Liver (tissue), 9 donors: ENCODE measurements around the gene CFAP65. TPM values are rescaled to one million over a fixed set of nuclear protein-coding genes. Genes with fewer than 3 reads are reported as not detected.

Experiments used
- DNase-seq: peaks from one replicate; pipeline ENCODE4 v3.0.0-alpha.2; 2017; ENCODE audit warnings: low spot score
- H3K27ac ChIP-seq, 2 donors: one replicate each; pipeline ENCODE4 v1.7.0; 2013; ENCODE audit warnings: inconsistent platforms in 2 of 2, low read length in 2 of 2, control low read depth in 1 of 2, low read depth in 1 of 2, mild to moderate bottlenecking in 1 of 2
- H3K27me3 ChIP-seq, 4 donors: one replicate each; pipeline versions ENCODE4 v1.6.1 to v1.7.0; 2013; ENCODE audit warnings: low read length in 3 of 4, inconsistent platforms in 1 of 4, mild to moderate bottlenecking in 1 of 4, moderate library complexity in 1 of 4; ENCODE audit not compliant: control insufficient read depth in 4 of 4, insufficient read depth in 4 of 4
- H3K36me3 ChIP-seq, 4 donors: one replicate each; pipeline versions ENCODE4 v1.6.1 to v1.7.0; 2013; ENCODE audit warnings: low read length in 3 of 4, mild to moderate bottlenecking in 3 of 4, low read depth in 1 of 4, moderate library complexity in 1 of 4; ENCODE audit not compliant: control insufficient read depth in 4 of 4, insufficient read depth in 3 of 4
- H3K4me1 ChIP-seq, 4 donors: one replicate each; pipeline versions ENCODE4 v1.6.1 to v1.7.0; 2013; ENCODE audit warnings: low read length in 3 of 4, mild to moderate bottlenecking in 3 of 4, moderate library complexity in 1 of 4; ENCODE audit not compliant: control insufficient read depth in 4 of 4, insufficient read depth in 4 of 4
- H3K4me3 ChIP-seq, 3 donors: one replicate each; pipeline versions ENCODE4 v1.6.1 to v1.7.0; 2013; ENCODE audit warnings: low read length in 3 of 3, control low read depth in 1 of 3, low read depth in 1 of 3, mild to moderate bottlenecking in 1 of 3
- H3K9ac ChIP-seq, 2 donors: one replicate each; pipeline ENCODE4 v1.7.0; 2013; ENCODE audit warnings: low read length in 2 of 2, mild to moderate bottlenecking in 2 of 2, moderate library complexity in 2 of 2, control low read depth in 1 of 2, low read depth in 1 of 2
- H3K9me3 ChIP-seq, 4 donors: one replicate each; pipeline versions ENCODE4 v1.6.1 to v1.7.0; 2013; ENCODE audit warnings: low read length in 3 of 4; ENCODE audit not compliant: control insufficient read depth in 4 of 4
- EGR1 ChIP-seq, 2 donors: IDR thresholded peaks; 2 replicates each; pipeline ENCODE4 v1.6.1; 2016 to 2018; ENCODE audit warnings: antibody characterized with exemption in 2 of 2, low read depth in 2 of 2
- FOXA1 ChIP-seq: IDR thresholded peaks from 2 replicates; pipeline ENCODE4 v1.6.1; 2016; ENCODE audit warnings: antibody characterized with exemption
- FOXA2 ChIP-seq: IDR thresholded peaks from 2 replicates; pipeline ENCODE4 v1.6.1; 2016; ENCODE audit warnings: antibody characterized with exemption
- GABPA ChIP-seq, 2 donors: IDR thresholded peaks in 1 of 2; conservative IDR thresholded peaks in 1 of 2; 2 replicates each; pipeline ENCODE4 v1.6.1; 2016; ENCODE audit warnings: antibody characterized with exemption in 2 of 2, mild to moderate bottlenecking in 1 of 2, moderate library complexity in 1 of 2
- HNF4A ChIP-seq, 2 donors: conservative IDR thresholded peaks; 2 replicates each; pipeline ENCODE4 v1.6.1; 2016; ENCODE audit warnings: antibody characterized with exemption in 2 of 2, mild to moderate bottlenecking in 2 of 2
- HNF4G ChIP-seq: IDR thresholded peaks from 2 replicates; pipeline ENCODE4 v1.6.1; 2016; ENCODE audit warnings: antibody characterized with exemption
- JUND ChIP-seq, 2 donors: IDR thresholded peaks; 2 replicates each; pipeline ENCODE4 v1.6.1; 2016; ENCODE audit warnings: antibody characterized with exemption in 2 of 2
- NR2F2 ChIP-seq: IDR thresholded peaks from 2 replicates; pipeline ENCODE4 v1.6.1; 2016; ENCODE audit warnings: antibody characterized with exemption
- RAD21 ChIP-seq, 2 donors: IDR thresholded peaks; 2 replicates each; pipeline ENCODE4 v1.6.1; 2016; ENCODE audit warnings: antibody characterized with exemption in 2 of 2, mild to moderate bottlenecking in 2 of 2
- RXRA ChIP-seq, 2 donors: IDR thresholded peaks; 2 replicates each; pipeline ENCODE4 v1.6.1; 2017 to 2018; ENCODE audit warnings: antibody characterized with exemption in 2 of 2, mild to moderate bottlenecking in 1 of 2
- SP1 ChIP-seq: IDR thresholded peaks from 2 replicates; pipeline ENCODE4 v1.6.1; 2018; ENCODE audit warnings: antibody characterized with exemption, mild to moderate bottlenecking
- YY1 ChIP-seq: IDR thresholded peaks from 2 replicates; pipeline ENCODE4 v1.6.1; 2016; ENCODE audit warnings: antibody characterized with exemption, mild to moderate bottlenecking
- WGBS: extraction: QIAGEN DNeasy Blood & Tissue Kit; methylation state at CpG from one replicate; pipeline ENCODE4 v1.1.7; 2013; 5-methylcytosine and 5-hydroxymethylcytosine counted together
- polyA plus RNA-seq, 2 donors: library from polyadenylated mRNA; stranded (reverse) in 1 of 2; unstranded in 1 of 2; fragments of 200-250 nt in 1 of 2; fragments of >200 nt in 1 of 2; fragmentation: Nextera tagmentation in 1 of 2; extraction: Ambion mirVana in 1 of 2; gene quantifications; one replicate each; pipeline versions ENCODE4 v1.2.1 to v1.2.3, GENCODE V29; 2013 to 2015
- total RNA-seq, 2 donors: library from RNA; depleted of rRNA; stranded (reverse); fragments of >200 nt; gene quantifications; one replicate each; pipeline ENCODE4 v1.2.3, GENCODE V29; 2014
- TF ChIP-seq, protein P1 (sequence below): fragments of 150-350 bp; IDR thresholded peaks from 2 replicates; pipeline ENCODE4 v1.5.1; 2017; ENCODE audit warnings: improper control_type of control experiment, low read depth, low read length; ENCODE audit not compliant: missing input control
- TF ChIP-seq, protein P2 (sequence below): IDR thresholded peaks from 2 replicates; pipeline ENCODE4 v1.6.1; 2016; ENCODE audit warnings: antibody characterized with exemption, mild to moderate bottlenecking
- TF ChIP-seq, protein P3 (sequence below): IDR thresholded peaks from 2 replicates; pipeline ENCODE4 v1.6.1; 2016; ENCODE audit warnings: antibody characterized with exemption
- TF ChIP-seq, protein P4 (sequence below): IDR thresholded peaks from 2 replicates; pipeline ENCODE4 v1.6.1; 2016; ENCODE audit warnings: antibody characterized with exemption
- donor health status: healthy.
- donor health status: healthy.
- donor health status: healthy.
- donor health status: healthy.
- donor health status: healthy.

The CFAP65 gene
- total and polyA plus RNA-seq, 4 donors = not detected

DNA sequence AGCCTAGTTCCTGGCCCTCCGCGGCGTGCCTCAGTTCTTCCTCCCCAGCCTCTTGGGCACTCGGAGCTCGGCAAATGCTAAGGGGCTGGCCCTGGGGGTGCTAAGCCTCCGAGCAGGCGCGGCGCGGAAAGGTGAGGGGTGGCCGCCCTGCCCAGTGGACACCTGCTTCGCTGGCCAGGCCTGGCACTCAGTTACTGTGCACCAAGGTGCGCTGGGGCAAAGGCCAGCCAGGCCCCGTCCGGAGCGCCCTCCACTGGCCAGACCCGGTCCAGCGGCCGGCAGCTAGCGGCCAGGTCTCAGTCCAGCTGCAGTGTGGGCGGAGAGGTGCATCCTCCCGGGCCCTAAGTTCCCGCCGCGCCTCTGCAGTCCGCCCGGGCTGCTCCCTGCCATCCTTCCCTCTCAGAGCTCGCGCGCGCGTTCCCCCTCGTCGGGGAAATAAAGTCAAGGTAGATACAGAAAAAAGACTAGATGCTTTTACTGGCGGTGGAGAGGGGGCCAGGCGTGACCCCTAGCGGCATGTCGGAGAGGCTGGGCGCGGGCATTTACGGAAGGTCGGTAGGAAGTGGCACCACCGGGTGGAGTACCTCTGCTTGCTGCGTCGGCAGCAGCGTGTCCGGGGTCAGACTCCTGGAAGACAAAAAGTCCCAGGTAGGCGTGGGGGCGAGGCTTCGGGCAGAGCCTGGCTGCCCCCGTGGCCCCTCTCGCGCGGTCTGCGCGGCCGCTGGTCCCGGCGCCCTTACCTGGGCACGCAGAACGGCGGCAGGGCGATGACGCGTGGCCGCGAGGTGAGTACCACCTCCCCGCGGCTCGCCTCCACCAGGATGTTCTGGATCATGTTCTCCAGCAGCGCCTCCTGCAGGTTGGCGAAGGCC is 38.7 kb downstream of the CFAP65 start:
- peak; percentile 67 for DNase-seq
- WGBS = 2% methylated on average over 72 of the region's 72 CpGs
- Histone ChIP-seq H3K27ac (peak overlapping the region; percentile 89 to 98), H3K9me3 (no peaks in the 10 kb centered on the region), H3K4me3 (peak overlapping the region; percentile 7 to 47 (median 19)), H3K36me3 (no peaks in the 10 kb centered on the region), H3K27me3 (no peaks in the 10 kb centered on the region), H3K9ac (peak overlapping the region in 1 of 2 donors; percentile 64), H3K4me1 (peaks cover 4 to 33% (median 17%) of the 10 kb centered on the region in 4 donors)
- TF ChIP-seq, protein P1, sequence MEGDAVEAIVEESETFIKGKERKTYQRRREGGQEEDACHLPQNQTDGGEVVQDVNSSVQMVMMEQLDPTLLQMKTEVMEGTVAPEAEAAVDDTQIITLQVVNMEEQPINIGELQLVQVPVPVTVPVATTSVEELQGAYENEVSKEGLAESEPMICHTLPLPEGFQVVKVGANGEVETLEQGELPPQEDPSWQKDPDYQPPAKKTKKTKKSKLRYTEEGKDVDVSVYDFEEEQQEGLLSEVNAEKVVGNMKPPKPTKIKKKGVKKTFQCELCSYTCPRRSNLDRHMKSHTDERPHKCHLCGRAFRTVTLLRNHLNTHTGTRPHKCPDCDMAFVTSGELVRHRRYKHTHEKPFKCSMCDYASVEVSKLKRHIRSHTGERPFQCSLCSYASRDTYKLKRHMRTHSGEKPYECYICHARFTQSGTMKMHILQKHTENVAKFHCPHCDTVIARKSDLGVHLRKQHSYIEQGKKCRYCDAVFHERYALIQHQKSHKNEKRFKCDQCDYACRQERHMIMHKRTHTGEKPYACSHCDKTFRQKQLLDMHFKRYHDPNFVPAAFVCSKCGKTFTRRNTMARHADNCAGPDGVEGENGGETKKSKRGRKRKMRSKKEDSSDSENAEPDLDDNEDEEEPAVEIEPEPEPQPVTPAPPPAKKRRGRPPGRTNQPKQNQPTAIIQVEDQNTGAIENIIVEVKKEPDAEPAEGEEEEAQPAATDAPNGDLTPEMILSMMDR = peak; percentile 70
- TF ChIP-seq SP1 (peak; percentile 93), FOXA2 (no peak), HNF4A (conservative IDR thresholded peaks at IDR 0.05) (peak; percentile 81 to 90), RAD21 (IDR thresholded peaks at IDR 0.05) (peak; percentile 51 to 69), GABPA (IDR thresholded peaks at IDR 0.05 in 1 of 2, conservative IDR thresholded peaks at IDR 0.05 in 1 of 2) (no peak), HNF4G (peak; percentile 72), RXRA (IDR thresholded peaks at IDR 0.05) (peak; percentile 47 to 61), EGR1 (IDR thresholded peaks at IDR 0.05; ENCODE audit: low read depth in 2 of 2) (no peak), NR2F2 (no peak), YY1 (no peak)
- TF ChIP-seq, protein P2, sequence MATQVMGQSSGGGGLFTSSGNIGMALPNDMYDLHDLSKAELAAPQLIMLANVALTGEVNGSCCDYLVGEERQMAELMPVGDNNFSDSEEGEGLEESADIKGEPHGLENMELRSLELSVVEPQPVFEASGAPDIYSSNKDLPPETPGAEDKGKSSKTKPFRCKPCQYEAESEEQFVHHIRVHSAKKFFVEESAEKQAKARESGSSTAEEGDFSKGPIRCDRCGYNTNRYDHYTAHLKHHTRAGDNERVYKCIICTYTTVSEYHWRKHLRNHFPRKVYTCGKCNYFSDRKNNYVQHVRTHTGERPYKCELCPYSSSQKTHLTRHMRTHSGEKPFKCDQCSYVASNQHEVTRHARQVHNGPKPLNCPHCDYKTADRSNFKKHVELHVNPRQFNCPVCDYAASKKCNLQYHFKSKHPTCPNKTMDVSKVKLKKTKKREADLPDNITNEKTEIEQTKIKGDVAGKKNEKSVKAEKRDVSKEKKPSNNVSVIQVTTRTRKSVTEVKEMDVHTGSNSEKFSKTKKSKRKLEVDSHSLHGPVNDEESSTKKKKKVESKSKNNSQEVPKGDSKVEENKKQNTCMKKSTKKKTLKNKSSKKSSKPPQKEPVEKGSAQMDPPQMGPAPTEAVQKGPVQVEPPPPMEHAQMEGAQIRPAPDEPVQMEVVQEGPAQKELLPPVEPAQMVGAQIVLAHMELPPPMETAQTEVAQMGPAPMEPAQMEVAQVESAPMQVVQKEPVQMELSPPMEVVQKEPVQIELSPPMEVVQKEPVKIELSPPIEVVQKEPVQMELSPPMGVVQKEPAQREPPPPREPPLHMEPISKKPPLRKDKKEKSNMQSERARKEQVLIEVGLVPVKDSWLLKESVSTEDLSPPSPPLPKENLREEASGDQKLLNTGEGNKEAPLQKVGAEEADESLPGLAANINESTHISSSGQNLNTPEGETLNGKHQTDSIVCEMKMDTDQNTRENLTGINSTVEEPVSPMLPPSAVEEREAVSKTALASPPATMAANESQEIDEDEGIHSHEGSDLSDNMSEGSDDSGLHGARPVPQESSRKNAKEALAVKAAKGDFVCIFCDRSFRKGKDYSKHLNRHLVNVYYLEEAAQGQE = no peak
- TF ChIP-seq, protein P3, sequence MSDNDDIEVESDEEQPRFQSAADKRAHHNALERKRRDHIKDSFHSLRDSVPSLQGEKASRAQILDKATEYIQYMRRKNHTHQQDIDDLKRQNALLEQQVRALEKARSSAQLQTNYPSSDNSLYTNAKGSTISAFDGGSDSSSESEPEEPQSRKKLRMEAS = no peak

DNA sequence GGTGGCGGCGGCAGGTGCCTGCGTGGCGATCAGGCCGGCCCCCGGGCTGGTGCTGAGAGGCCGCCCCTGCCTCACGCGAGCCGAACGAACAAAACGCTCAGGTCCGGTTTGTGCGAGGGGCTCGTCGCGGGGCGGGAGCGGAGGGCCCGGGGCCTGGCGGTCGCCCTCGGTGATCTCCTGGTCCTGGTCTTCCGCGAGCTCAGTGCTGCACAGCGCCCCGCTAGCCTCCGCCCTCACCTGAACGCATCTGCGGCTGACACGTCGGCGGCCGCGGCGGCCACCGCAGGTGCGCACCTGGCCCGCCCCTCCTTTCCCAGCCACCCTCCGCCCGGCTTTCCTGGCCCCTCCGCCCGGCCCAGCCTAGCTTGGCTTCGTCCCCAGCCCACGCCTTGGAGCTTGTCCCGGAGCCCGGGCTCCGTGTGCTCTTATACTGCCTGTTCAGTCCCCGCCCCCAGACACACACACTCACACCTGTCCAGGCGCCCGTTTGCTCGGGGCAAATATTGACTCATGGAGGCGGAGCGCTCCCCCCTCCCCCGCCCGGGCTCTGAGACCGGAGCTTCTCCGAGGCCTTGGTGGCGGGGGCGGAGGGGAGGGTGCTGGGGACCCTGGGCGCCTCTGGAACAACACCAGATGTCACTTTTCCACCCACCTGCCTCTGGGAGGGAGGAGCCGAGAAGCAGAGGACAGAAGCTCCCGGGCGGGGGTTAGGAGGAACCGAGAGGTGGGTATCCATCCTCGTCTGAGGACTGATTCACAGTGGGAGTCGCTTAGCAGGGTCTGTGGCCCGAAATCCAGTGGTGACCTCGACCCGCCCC is 39.5 kb downstream of the CFAP65 start:
- no peaks in the 10 kb centered on the region for H3K36me3 ChIP-seq
- no peaks in the 10 kb centered on the region for H3K9me3 ChIP-seq
- peak overlapping the region in 1 of 2 donors; percentile 64 for H3K9ac ChIP-seq
- TF ChIP-seq FOXA1 (peak; percentile 81), YY1 (peak; percentile 62), FOXA2 (peak; percentile 82), HNF4A (conservative IDR thresholded peaks at IDR 0.05) (peak in 1 of 2 donors; percentile 63), EGR1 (IDR thresholded peaks at IDR 0.05; ENCODE audit: low read depth in 2 of 2) (peak; percentile 93 to 99), GABPA (IDR thresholded peaks at IDR 0.05 in 1 of 2, conservative IDR thresholded peaks at IDR 0.05 in 1 of 2) (peak in 1 of 2 donors; percentile 37), JUND (IDR thresholded peaks at IDR 0.05) (peak in 1 of 2 donors; percentile 48)
- TF ChIP-seq, protein P2 = peak; percentile 84
- TF ChIP-seq, protein P3 = no peak
- TF ChIP-seq, protein P4, sequence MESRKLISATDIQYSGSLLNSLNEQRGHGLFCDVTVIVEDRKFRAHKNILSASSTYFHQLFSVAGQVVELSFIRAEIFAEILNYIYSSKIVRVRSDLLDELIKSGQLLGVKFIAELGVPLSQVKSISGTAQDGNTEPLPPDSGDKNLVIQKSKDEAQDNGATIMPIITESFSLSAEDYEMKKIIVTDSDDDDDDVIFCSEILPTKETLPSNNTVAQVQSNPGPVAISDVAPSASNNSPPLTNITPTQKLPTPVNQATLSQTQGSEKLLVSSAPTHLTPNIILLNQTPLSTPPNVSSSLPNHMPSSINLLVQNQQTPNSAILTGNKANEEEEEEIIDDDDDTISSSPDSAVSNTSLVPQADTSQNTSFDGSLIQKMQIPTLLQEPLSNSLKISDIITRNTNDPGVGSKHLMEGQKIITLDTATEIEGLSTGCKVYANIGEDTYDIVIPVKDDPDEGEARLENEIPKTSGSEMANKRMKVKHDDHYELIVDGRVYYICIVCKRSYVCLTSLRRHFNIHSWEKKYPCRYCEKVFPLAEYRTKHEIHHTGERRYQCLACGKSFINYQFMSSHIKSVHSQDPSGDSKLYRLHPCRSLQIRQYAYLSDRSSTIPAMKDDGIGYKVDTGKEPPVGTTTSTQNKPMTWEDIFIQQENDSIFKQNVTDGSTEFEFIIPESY = no peak
- 8% methylated on average over 70 of the region's 70 CpGs for WGBS
- peaks cover 4 to 38% (median 17%) of the 10 kb centered on the region in 4 donors for H3K4me1 ChIP-seq
- DNase-seq = peak; percentile 80
- H3K4me3 ChIP-seq = peak overlapping the region; percentile 7 to 46 (median 19)
- peak overlapping the region; percentile 89 to 98 for H3K27ac ChIP-seq
- H3K27me3 ChIP-seq = no peaks in the 10 kb centered on the region
